Endodermal cell (in vitro differentiated cells): ENCODE data around the gene PXDC1. TPM values are rescaled to one million over a fixed set of nuclear protein-coding genes. Genes with fewer than 3 reads are reported as not detected.
"Not testable (repeated sequence)": the region's sequence is repeated elsewhere in the genome, so short reads cannot be mapped to it uniquely, and the experiment has no call there.

ENCODE experiments used
- DNase-seq: peaks from one replicate; pipeline ENCODE4 v3.0.0-alpha.2; 2017
- H3K27ac ChIP-seq: 2 replicates; pipeline ENCODE4 v1.5.1; 2013; ENCODE audit warnings: mild to moderate bottlenecking, low read depth, low read length, moderate library complexity
- H3K27me3 ChIP-seq: 2 replicates; pipeline ENCODE4 v1.6.1; 2013; ENCODE audit warnings: mild to moderate bottlenecking, low read length, moderate library complexity; ENCODE audit not compliant: insufficient read depth, control insufficient read depth, poor library complexity, severe bottlenecking
- H3K36me3 ChIP-seq: 2 replicates; pipeline ENCODE4 v1.7.0; 2013; ENCODE audit warnings: mild to moderate bottlenecking, low read length, moderate library complexity; ENCODE audit not compliant: control insufficient read depth, insufficient read depth
- H3K4me1 ChIP-seq: one replicate; pipeline ENCODE4 v1.7.0; 2013; ENCODE audit warnings: low read length; ENCODE audit not compliant: control insufficient read depth, insufficient read depth
- H3K4me3 ChIP-seq: 2 replicates; pipeline ENCODE4 v1.5.1; 2013; ENCODE audit warnings: mild to moderate bottlenecking, low read length, moderate library complexity
- H3K9ac ChIP-seq: 2 replicates; pipeline ENCODE4 v1.6.1; 2013; ENCODE audit warnings: mild to moderate bottlenecking, low read length, moderate library complexity; ENCODE audit not compliant: poor library complexity, severe bottlenecking; ENCODE audit errors: extremely low read depth
- H3K9me3 ChIP-seq: 2 replicates; pipeline ENCODE4 v1.6.1; 2013; ENCODE audit warnings: mild to moderate bottlenecking, low read length, moderate library complexity; ENCODE audit not compliant: control insufficient read depth
- H3K27ac Mint-ChIP-seq: 2 replicates; pipeline ENCODE4 v1.8.0; 2020; ENCODE audit warnings: mixed read lengths
- H3K27me3 Mint-ChIP-seq: 2 replicates; pipeline ENCODE4 v1.8.0; 2021; ENCODE audit warnings: mild to moderate bottlenecking, mixed read lengths; ENCODE audit not compliant: insufficient read depth
- H3K36me3 Mint-ChIP-seq: 2 replicates; pipeline ENCODE4 v1.8.0; 2020; ENCODE audit warnings: low read depth, mixed read lengths
- H3K4me1 Mint-ChIP-seq: 2 replicates; pipeline ENCODE4 v1.8.0; 2020; ENCODE audit warnings: mixed read lengths
- H3K4me3 Mint-ChIP-seq: 2 replicates; pipeline ENCODE4 v1.8.0; 2020; ENCODE audit warnings: mild to moderate bottlenecking, moderate library complexity, mixed read lengths
- H3K9me3 Mint-ChIP-seq: 2 replicates; pipeline ENCODE4 v1.8.0; 2020; ENCODE audit warnings: mild to moderate bottlenecking, mixed read lengths
- CTCF ChIP-seq: fragments of 200-600 bp; sonication (generic); conservative IDR thresholded peaks from 2 replicates; pipeline ENCODE4 v1.5.0; 2021; ENCODE audit warnings: antibody characterized with exemption, mild to moderate bottlenecking
- WGBS, 2 experiments: methylation state at CpG; one replicate each; pipeline versions ENCODE4 v1.1.5 to v1.1.7; 2013; ENCODE audit warnings: missing lambda C conversion rate in 2 of 2, mixed read lengths in 1 of 2; ENCODE audit not compliant: insufficient coverage in 1 of 2, insufficient read length in 1 of 2; 5-methylcytosine and 5-hydroxymethylcytosine counted together
- total RNA-seq, 2 donors: library from RNA; stranded (reverse); fragmentation: NEBNext Ultra II Directional in 1 of 2; extraction: Animal tissue kit (Norgen Biotek cat#: 25700) in 1 of 2; gene quantifications; 2 replicates in 1 of 2; 3 replicates in 1 of 2; pipeline ENCODE4 v1.2.1, GENCODE V29; 2021

Gene PXDC1
- total RNA-seq, 2 donors from 2014 or later = 3.3 to 4.6 TPM

GRCh38 chr6:3678946-3679345 lies 72.6 kb downstream of the PXDC1 start:
- TF ChIP-seq CTCF = no peak
- Mint-ChIP-seq H3K4me3 (no peak overlapping the region), H3K27ac (no peak overlapping the region), H3K27me3 (peaks cover 16% of the 10 kb centered on the region), H3K4me1 (peaks cover 12% of the 10 kb centered on the region), H3K36me3 (no peaks in the 10 kb centered on the region), H3K9me3 (peaks cover 5% of the 10 kb centered on the region)
- Histone ChIP-seq H3K4me1 (peaks cover 8% of the 10 kb centered on the region), H3K27me3 (no peaks in the 10 kb centered on the region), H3K9me3 (no peaks in the 10 kb centered on the region), H3K9ac (no peak overlapping the region), H3K36me3 (no peaks in the 10 kb centered on the region), H3K27ac (no peak overlapping the region), H3K4me3 (no peak overlapping the region)
- WGBS, 2 experiments = 91 to 93% methylated on average over 1 to 4 of the region's 4 CpGs
- no peak for DNase-seq

GRCh38 chr6:3677751-3678150 lies 73.8 kb downstream of the PXDC1 start:
- not testable (repeated sequence) for H3K27ac Mint-ChIP-seq, DNase-seq, H3K36me3 Mint-ChIP-seq, H3K9me3 Mint-ChIP-seq, H3K4me3 Mint-ChIP-seq, H3K4me1 ChIP-seq, H3K36me3 ChIP-seq, H3K4me3 ChIP-seq, H3K9ac ChIP-seq, H3K27ac ChIP-seq, H3K9me3 ChIP-seq, H3K4me1 Mint-ChIP-seq, H3K27me3 ChIP-seq
- H3K27me3 Mint-ChIP-seq = peaks cover 16% of the 10 kb centered on the region
- WGBS, 2 experiments = 92 to 93% methylated on average over 5 to 9 of the region's 9 CpGs

GRCh38 chr6:3677351-3677750 lies 74.2 kb downstream of the PXDC1 start:
- not testable (repeated sequence) for H3K27ac ChIP-seq, H3K4me1 ChIP-seq, H3K4me1 Mint-ChIP-seq, H3K36me3 ChIP-seq, H3K36me3 Mint-ChIP-seq, H3K27ac Mint-ChIP-seq, H3K4me3 ChIP-seq, H3K9me3 ChIP-seq, H3K27me3 ChIP-seq, DNase-seq, H3K4me3 Mint-ChIP-seq, H3K9ac ChIP-seq
- 73 to 80% methylated on average over 1 of the region's 1 CpG for WGBS, 2 experiments
- H3K27me3 Mint-ChIP-seq = peaks cover 16% of the 10 kb centered on the region
- peaks cover 12% of the 10 kb centered on the region for H3K9me3 Mint-ChIP-seq

Other genes with a start within 250 kb of the PXDC1 start
- 1 to 10 TPM; 2.8 to 3.7 TPM for gene FAM50B, start 97.7 kb upstream of the PXDC1 start, total RNA-seq